Skeletal muscle tissue (tissue), 4 donors: ENCODE measurements around the gene SMG1. TPM values are rescaled to one million over a fixed set of nuclear protein-coding genes. Genes with fewer than 3 reads are reported as not detected.
"Not testable (repeated sequence)": the region's sequence is repeated elsewhere in the genome, so short reads cannot be mapped to it uniquely, and the experiment has no call there.

Source experiments
- H3K27ac ChIP-seq: one replicate; pipeline ENCODE4 v1.7.0; 2013; ENCODE audit warnings: mild to moderate bottlenecking, low read depth, low read length, inconsistent platforms
- H3K27me3 ChIP-seq, 3 donors: one replicate each; pipeline ENCODE4 v1.7.0; 2013; ENCODE audit warnings: low read length in 3 of 3; ENCODE audit not compliant: control insufficient read depth in 3 of 3, insufficient read depth in 3 of 3
- H3K36me3 ChIP-seq, 3 donors: one replicate each; pipeline ENCODE4 v1.7.0; 2013; ENCODE audit warnings: low read length in 3 of 3; ENCODE audit not compliant: control insufficient read depth in 3 of 3, insufficient read depth in 3 of 3
- H3K4me1 ChIP-seq, 3 donors: one replicate each; pipeline ENCODE4 v1.7.0; 2013; ENCODE audit warnings: low read length in 3 of 3, mild to moderate bottlenecking in 3 of 3; ENCODE audit not compliant: control insufficient read depth in 3 of 3, insufficient read depth in 3 of 3
- H3K4me3 ChIP-seq, 3 donors: one replicate each; pipeline ENCODE4 v1.7.0; 2013; ENCODE audit warnings: low read length in 3 of 3
- H3K9ac ChIP-seq, 3 donors: one replicate each; pipeline ENCODE4 v1.7.0; 2013; ENCODE audit warnings: low read length in 3 of 3, mild to moderate bottlenecking in 3 of 3, moderate library complexity in 2 of 3, low read depth in 1 of 3
- H3K9me3 ChIP-seq, 3 donors: one replicate each; pipeline ENCODE4 v1.7.0; 2013; ENCODE audit warnings: low read length in 3 of 3; ENCODE audit not compliant: control insufficient read depth in 3 of 3
- total RNA-seq: library from RNA; depleted of rRNA; stranded (reverse); fragments of >200 nt; gene quantifications from one replicate; pipeline ENCODE4 v1.2.3, GENCODE V29; 2014
- donor health status: Osteomylitis.

SMG1 gene
- total RNA-seq, 1 donor from 2014 or later, result 89.2 TPM

DNA sequence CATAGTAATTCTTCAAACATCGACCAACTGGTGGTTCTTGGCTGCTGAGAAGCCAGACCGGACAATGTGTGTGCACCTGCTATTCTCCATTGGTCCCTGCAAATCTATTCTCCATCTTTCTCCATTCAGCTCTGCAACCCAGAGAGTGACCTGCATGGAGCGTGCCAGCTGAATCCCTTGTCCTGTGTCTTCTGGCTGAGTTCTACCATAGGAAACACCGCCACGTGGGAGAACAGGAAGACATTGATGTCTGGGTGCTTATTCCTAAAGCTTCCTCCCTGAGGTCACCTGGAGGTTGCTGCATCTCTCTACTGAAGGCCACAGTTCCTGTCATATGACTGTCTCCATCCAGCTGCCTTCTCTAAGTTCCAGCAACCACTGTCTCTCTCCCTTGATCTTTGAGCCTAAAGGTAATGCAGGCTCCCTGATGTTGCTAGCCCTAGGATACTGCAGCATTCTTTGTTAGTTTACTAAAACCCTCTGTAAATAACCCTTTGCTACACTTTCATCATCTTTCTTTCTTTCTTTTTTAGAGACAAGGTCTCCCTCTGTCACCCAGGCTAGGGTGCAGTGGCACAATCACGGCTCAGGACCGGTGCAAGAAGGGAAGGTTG, 10.6 kb upstream of the SMG1 start:
- H3K27me3 ChIP-seq, result no peaks in the 10 kb centered on the region
- no peak overlapping the region for H3K9ac ChIP-seq
- peaks cover 3 to 10% (median 10%) of the 10 kb centered on the region in 3 donors for H3K4me1 ChIP-seq
- no peaks in the 10 kb centered on the region for H3K36me3 ChIP-seq
- no peak overlapping the region for H3K4me3 ChIP-seq
- no peaks in the 10 kb centered on the region for H3K9me3 ChIP-seq
- H3K27ac ChIP-seq, result no peak overlapping the region

DNA sequence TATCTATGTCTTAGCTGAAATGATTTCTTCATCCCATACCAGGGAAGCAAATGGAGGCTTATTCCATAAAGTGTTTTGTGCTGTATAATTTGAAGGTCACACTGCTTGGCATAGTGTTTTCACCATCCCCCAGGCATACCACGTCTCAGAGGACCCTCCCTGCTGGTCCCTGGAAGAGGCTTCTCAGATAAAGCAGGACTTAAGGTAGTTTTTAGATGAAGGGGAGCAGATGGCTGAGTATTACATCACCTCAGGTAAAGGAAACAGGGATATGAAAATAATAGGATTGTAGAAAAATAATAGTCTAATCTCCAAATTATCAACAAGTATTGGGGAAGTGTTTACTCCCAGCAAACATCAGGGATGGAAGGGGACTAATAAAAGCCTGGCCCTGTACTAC, 7.3 kb upstream of the SMG1 start:
- Histone ChIP-seq H3K4me1 (peaks cover 5 to 20% (median 19%) of the 10 kb centered on the region in 3 donors), H3K27me3 (no peaks in the 10 kb centered on the region), H3K36me3 (no peaks in the 10 kb centered on the region), H3K9me3 (no peaks in the 10 kb centered on the region), H3K27ac (peak overlapping the region; percentile 86), H3K4me3 (no peak overlapping the region), H3K9ac (no peak overlapping the region)

DNA sequence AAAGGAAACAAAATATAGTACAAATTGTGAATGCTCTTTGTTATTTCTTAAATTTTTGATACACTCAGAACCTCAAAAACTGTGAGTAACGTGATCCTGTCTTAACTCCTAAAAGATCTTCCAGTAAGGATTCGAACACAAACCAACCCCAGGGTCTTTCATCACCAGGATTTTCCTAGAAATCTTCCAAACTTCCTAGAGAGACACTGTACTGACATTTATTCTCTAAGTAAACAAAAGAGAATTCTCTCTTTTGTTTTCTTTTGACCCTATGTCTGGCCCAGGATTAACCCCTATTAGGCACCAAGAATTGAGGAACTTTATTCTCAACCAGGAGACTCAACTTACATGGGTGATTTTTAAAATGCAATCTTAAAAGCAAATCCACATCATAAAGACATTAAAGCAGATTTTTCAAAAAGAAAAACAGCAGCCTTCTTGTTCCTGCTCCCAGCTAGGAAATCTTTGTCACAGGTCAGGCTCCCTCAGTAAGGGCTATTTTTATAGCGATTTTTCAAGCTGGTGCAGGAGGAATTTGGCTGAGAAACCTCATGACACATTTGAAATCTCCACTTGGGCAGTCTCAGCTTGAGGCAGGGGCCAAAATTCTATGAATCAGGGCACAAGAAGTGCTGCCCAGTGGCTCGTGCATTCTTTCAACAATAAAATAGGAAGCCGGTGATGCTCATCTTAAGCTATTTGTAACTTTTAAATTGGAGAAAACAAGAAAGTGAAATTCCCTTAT, 6.2 kb upstream of the SMG1 start:
- Histone ChIP-seq H3K36me3 (no peaks in the 10 kb centered on the region), H3K27ac (peak overlapping the region; percentile 86), H3K9ac (peak overlapping the region; percentile 45 to 75 (median 62)), H3K4me1 (peaks cover 5 to 20% (median 19%) of the 10 kb centered on the region in 3 donors), H3K27me3 (no peaks in the 10 kb centered on the region), H3K9me3 (no peaks in the 10 kb centered on the region), H3K4me3 (peak overlapping the region in 2 of 3 donors; percentile 22 to 36)

DNA sequence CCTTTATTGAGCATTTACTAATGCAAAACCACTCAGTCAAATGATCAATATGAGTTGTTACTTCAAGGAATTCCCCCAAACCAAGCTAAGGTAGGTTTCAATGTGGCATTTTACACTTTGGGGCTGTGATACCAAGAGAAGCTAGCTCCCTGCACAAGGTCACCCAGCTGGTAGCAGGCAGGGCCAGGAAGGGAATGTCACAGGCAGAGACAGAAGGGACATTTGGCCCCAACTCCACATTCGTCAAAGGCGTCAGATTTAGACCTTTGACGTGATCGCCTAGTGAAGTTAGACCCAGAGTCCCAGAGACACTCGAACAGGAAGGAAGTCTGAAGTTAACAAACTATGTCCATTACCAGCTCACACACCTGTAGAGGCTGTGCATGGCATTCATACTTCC, 5.5 kb upstream of the SMG1 start:
- no peaks in the 10 kb centered on the region for H3K27me3 ChIP-seq
- peaks cover 9 to 23% (median 19%) of the 10 kb centered on the region in 3 donors for H3K4me1 ChIP-seq
- peak overlapping the region in 1 of 3 donors; percentile 17 for H3K4me3 ChIP-seq
- no peaks in the 10 kb centered on the region for H3K36me3 ChIP-seq
- peak overlapping the region in 2 of 3 donors; percentile 62 to 75 for H3K9ac ChIP-seq
- peak overlapping the region; percentile 86 for H3K27ac ChIP-seq
- no peaks in the 10 kb centered on the region for H3K9me3 ChIP-seq

DNA sequence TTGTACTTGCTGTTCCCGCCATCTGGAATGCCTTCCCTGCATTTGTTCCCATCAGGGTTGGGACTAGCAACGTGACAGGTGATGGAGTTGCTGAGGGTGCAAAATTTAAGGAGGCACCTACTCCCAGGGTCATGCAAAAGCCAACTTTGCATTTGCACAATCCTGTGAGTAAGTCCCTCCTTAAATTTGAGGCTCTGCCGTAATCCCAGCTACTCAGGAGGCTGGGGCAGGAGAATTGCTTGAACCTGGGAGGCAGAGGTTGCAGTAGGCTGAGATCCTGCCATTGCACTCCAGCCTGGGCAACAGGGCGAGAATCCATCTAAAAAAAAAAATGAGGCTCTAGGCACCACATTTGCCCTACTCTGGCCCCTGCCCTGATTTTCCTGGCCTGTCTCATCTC, 3.9 kb upstream of the SMG1 start:
- not testable (repeated sequence) for H3K9me3 ChIP-seq, H3K36me3 ChIP-seq, H3K27ac ChIP-seq, H3K4me3 ChIP-seq, H3K27me3 ChIP-seq, H3K9ac ChIP-seq
- peaks cover 9 to 24% (median 19%) of the 10 kb centered on the region in 3 donors for H3K4me1 ChIP-seq

DNA sequence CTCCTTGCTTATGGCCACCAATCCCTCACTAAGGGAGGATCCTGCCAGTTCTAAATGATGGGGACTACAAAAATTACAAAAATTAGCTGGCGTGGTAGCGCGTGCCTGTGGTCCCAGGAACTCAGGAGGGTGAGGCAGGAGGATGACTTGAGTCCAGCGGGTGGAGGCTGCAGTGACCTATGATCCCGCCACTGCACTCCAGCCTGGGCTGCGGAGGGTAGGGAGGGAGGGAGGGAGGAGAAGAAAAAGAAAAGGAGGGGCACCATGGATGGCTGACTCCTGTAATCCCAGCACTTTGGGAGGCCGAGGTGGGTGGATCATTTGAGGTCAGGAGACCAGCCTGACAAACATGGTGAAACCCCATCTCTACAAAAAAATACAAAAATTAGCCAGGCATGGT, 1.9 kb upstream of the SMG1 start:
- not testable (repeated sequence) for H3K4me3 ChIP-seq, H3K27ac ChIP-seq, H3K36me3 ChIP-seq, H3K27me3 ChIP-seq, H3K9me3 ChIP-seq, H3K9ac ChIP-seq
- H3K4me1 ChIP-seq, result peaks cover 9 to 23% (median 17%) of the 10 kb centered on the region in 3 donors

DNA sequence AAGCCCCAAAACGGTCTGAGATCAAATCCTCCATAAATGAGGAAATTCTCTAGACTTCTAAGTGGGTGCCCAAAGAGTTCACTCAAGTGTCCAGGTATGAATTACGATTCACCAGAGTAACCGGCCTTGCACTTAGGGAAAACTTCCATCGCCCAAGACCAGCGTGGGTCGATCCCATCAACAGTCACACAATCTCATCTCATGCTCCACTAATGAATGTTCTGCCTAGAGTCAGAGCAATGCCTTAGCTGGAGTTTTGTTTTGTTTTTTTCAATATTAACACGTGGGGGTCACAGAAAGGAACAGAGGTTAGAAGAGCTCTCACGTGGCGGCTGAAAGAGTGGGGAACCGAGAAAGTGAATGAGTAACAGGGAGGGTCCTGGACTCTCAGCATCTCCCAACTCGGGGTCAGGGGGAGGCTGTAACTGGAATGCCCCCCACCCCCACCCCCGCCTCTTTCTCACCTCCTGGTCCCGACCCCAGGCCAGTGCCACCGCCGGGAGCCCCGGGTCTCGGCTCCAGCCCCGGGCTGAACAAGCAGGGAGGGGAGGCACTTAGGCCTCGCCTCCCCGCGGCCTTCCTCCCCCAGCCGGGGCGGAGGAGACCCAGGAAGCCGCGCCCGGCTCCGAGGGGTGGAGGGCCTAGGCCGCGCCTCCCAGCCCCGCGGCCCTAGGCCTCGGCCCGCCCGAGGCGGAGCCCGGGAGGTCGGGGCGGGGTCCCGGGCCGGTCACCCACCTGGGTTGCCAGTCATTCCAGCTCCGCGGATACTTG, 808 bp downstream of the SMG1 start:
- Histone ChIP-seq H3K4me3 (peak overlapping the region; percentile 70 to 80 (median 79)), H3K27ac (peak overlapping the region; percentile 92), H3K4me1 (peaks cover 2 to 11% (median 3%) of the 10 kb centered on the region in 3 donors), H3K9ac (peak overlapping the region; percentile 72 to 88 (median 84))
- H3K9me3 ChIP-seq, H3K27me3 ChIP-seq, H3K36me3 ChIP-seq: not testable (repeated sequence)

DNA sequence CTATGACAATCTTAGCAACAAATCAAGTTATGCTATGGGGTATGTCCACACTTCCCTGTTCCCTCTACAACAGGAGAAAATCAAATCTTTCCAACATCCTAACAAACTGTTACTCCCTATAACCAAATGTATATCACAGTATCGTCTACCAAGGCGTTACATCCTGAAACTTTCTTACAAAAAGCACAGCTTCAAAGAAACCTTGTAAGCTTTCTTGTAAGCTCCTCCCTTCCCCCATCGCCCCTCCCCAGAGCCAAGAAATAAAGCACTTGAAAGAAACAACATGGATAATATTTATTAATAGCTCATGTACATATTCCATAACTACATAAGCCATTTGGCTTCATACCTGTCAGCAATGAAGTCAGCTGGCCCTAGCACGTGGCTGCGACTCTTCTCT, 2.3 kb downstream of the SMG1 start:
- Histone ChIP-seq H3K9ac (peak overlapping the region; percentile 33 to 88 (median 84)), H3K4me3 (peak overlapping the region in 1 of 3 donors; percentile 23), H3K27ac (peak overlapping the region; percentile 92)
- H3K9me3 ChIP-seq, H3K27me3 ChIP-seq, H3K4me1 ChIP-seq, H3K36me3 ChIP-seq: not testable (repeated sequence)

DNA sequence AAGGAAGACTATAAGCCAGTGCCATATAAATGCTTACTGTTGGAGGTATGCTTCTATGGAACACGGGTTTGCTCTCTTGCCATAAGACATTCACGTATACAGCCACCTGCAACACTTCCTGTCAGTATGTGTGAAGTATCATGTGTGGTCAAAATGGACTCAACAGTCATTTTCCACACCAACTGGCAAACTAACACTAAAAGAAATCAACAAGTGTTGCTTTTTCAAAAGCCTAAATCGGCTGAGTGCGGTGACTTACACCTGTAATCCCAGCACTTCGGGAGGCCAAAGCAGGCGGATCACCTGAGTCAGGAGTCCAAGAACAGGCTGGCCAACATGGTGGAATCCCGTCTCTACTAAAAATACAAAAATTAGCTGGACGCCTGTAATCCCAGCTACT, 3.1 kb downstream of the SMG1 start:
- H3K27me3 ChIP-seq, H3K4me1 ChIP-seq, H3K9ac ChIP-seq, H3K4me3 ChIP-seq, H3K9me3 ChIP-seq, H3K36me3 ChIP-seq: not testable (repeated sequence)
- H3K27ac ChIP-seq, result peak overlapping the region; percentile 71

DNA sequence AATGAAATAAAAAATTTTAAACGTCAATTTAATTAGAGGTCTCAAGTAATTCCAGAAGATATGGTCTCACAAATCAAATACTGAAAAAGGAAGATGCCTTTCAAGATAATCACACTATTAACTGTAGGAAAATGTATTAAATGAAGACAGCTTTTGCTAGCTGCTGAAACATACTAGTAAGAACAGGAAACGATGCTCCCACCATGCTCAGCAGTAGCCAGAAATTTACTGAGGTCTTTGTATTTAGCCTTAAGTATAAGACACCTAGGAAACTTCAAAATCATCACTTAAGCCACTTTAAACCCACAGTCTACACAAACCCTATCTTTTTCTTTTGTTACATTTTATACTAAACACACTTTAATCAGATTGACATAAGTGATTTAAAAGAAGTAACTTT, 16.6 kb downstream of the SMG1 start:
- H3K4me1 ChIP-seq, H3K9ac ChIP-seq, H3K36me3 ChIP-seq, H3K9me3 ChIP-seq, H3K27ac ChIP-seq, H3K27me3 ChIP-seq, H3K4me3 ChIP-seq: not testable (repeated sequence)
